HCT116 (cell line): ENCODE data around the gene SRRM1.

Experiments
- CEBPB ChIP-seq: IDR thresholded peaks from 2 replicates; pipeline ENCODE4 v1.6.1; 2012; ENCODE audit warnings: low read depth
- EZH2 ChIP-seq: fragments of 200-600 bp; sonication (generic); IDR thresholded peaks from 2 replicates; pipeline ENCODE4 v1.6.1; 2017; ENCODE audit warnings: antibody characterized with exemption, mixed run types
- EZH2phosphoT487 ChIP-seq: fragments of 200-600 bp; IDR thresholded peaks from 2 replicates; pipeline ENCODE4 v1.6.1; 2018; ENCODE audit warnings: antibody characterized with exemption, borderline replicate concordance
- FOSL1 ChIP-seq: IDR thresholded peaks from 2 replicates; pipeline ENCODE4 v1.6.1; 2012; ENCODE audit warnings: low read depth
- POLR2A ChIP-seq: IDR thresholded peaks from 2 replicates; pipeline ENCODE4 v1.7.0; 2011; ENCODE audit warnings: borderline replicate concordance; ENCODE audit not compliant: insufficient read depth, insufficient read length; ENCODE audit errors: extremely low read depth
- POLR2AphosphoS5 ChIP-seq: IDR thresholded peaks from 2 replicates; pipeline ENCODE4 v1.6.1; 2011; ENCODE audit warnings: mild to moderate bottlenecking, low read depth, low read length, moderate library complexity
- SRF ChIP-seq: IDR thresholded peaks from 2 replicates; pipeline ENCODE4 v1.6.1; 2012; ENCODE audit warnings: low read depth
- ZFX ChIP-seq: fragments of 450-650 bp; IDR thresholded peaks from 2 replicates; pipeline ENCODE4 v1.6.1; 2017
- ZNF274 ChIP-seq: fragments of 200-500 bp; sonication (Bioruptor generic); IDR thresholded peaks from 2 replicates; pipeline ENCODE4 v1.6.1; 2014; ENCODE audit warnings: mild to moderate bottlenecking, low read depth, low read length, inconsistent platforms
- TF ChIP-seq, protein P1 (sequence below), 3 experiments: fragments of 200-600 bp in 1 of 3; sonication (generic) in 1 of 3; IDR thresholded peaks in 2 of 3; conservative IDR thresholded peaks in 1 of 3; 2 replicates each; pipeline ENCODE4 v1.5.1; 2012 to 2017; ENCODE audit warnings: low read depth in 2 of 3, low read length in 2 of 3, antibody characterized with exemption in 1 of 3, borderline replicate concordance in 1 of 3, control low read depth in 1 of 3, mild to moderate bottlenecking in 1 of 3, mixed read lengths in 1 of 3, mixed run types in 1 of 3, moderate library complexity in 1 of 3; ENCODE audit not compliant: insufficient read depth in 1 of 3
- TF ChIP-seq, protein P2 (sequence below): IDR thresholded peaks from 2 replicates; pipeline ENCODE4 v1.6.1; 2012; ENCODE audit warnings: low read depth
- TF ChIP-seq, protein P3 (sequence below): IDR thresholded peaks from 2 replicates; pipeline ENCODE4 v1.6.1; 2012

DNA sequence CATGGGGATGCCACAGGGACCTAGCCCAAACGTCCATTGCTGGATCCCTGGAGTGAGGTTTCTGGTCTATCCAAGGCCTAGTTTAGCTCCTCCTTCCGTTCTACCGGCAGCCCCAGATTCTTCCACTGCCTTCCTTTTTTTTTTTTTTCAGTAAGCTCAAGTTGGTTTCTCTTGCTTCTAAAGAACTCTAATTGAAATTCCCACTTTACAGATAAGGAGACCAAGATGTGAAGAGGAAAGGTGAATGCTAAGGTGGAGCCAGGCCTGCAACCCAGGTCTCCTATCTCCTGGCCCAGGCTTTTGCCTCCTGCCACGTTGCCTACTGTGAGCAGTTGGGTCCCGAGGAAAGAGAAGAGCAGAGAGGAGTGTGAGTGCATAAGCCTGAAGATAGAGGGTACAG lies 70.6 kb downstream of the SRRM1 start:
- TF ChIP-seq, protein P1, sequence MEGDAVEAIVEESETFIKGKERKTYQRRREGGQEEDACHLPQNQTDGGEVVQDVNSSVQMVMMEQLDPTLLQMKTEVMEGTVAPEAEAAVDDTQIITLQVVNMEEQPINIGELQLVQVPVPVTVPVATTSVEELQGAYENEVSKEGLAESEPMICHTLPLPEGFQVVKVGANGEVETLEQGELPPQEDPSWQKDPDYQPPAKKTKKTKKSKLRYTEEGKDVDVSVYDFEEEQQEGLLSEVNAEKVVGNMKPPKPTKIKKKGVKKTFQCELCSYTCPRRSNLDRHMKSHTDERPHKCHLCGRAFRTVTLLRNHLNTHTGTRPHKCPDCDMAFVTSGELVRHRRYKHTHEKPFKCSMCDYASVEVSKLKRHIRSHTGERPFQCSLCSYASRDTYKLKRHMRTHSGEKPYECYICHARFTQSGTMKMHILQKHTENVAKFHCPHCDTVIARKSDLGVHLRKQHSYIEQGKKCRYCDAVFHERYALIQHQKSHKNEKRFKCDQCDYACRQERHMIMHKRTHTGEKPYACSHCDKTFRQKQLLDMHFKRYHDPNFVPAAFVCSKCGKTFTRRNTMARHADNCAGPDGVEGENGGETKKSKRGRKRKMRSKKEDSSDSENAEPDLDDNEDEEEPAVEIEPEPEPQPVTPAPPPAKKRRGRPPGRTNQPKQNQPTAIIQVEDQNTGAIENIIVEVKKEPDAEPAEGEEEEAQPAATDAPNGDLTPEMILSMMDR (IDR thresholded peaks at IDR 0.05 in 2 of 3, conservative IDR thresholded peaks at IDR 0.05 in 1 of 3; ENCODE audit: borderline replicate concordance in 1 of 3, insufficient read depth in 1 of 3, low read depth in 2 of 3, low read length in 2 of 3), result no peak
- TF ChIP-seq, protein P2, sequence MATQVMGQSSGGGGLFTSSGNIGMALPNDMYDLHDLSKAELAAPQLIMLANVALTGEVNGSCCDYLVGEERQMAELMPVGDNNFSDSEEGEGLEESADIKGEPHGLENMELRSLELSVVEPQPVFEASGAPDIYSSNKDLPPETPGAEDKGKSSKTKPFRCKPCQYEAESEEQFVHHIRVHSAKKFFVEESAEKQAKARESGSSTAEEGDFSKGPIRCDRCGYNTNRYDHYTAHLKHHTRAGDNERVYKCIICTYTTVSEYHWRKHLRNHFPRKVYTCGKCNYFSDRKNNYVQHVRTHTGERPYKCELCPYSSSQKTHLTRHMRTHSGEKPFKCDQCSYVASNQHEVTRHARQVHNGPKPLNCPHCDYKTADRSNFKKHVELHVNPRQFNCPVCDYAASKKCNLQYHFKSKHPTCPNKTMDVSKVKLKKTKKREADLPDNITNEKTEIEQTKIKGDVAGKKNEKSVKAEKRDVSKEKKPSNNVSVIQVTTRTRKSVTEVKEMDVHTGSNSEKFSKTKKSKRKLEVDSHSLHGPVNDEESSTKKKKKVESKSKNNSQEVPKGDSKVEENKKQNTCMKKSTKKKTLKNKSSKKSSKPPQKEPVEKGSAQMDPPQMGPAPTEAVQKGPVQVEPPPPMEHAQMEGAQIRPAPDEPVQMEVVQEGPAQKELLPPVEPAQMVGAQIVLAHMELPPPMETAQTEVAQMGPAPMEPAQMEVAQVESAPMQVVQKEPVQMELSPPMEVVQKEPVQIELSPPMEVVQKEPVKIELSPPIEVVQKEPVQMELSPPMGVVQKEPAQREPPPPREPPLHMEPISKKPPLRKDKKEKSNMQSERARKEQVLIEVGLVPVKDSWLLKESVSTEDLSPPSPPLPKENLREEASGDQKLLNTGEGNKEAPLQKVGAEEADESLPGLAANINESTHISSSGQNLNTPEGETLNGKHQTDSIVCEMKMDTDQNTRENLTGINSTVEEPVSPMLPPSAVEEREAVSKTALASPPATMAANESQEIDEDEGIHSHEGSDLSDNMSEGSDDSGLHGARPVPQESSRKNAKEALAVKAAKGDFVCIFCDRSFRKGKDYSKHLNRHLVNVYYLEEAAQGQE, result no peak
- no peak for TF ChIP-seq POLR2A
- TF ChIP-seq POLR2AphosphoS5, result no peak
- no peak for TF ChIP-seq EZH2
- no peak for TF ChIP-seq SRF
- no peak for TF ChIP-seq ZNF274
- TF ChIP-seq, protein P3, sequence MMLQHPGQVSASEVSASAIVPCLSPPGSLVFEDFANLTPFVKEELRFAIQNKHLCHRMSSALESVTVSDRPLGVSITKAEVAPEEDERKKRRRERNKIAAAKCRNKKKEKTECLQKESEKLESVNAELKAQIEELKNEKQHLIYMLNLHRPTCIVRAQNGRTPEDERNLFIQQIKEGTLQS, result no peak
- TF ChIP-seq FOSL1, result no peak
- no peak for TF ChIP-seq CEBPB
- TF ChIP-seq EZH2phosphoT487, result no peak
- 0 out of 2 replicates have a peak, but pooled peaks have one; percentile 8 for TF ChIP-seq ZFX
